Keratinocyte (primary cell): ENCODE results near the gene TTC31. TPM values are rescaled to one million over a fixed set of nuclear protein-coding genes. Genes with fewer than 3 reads are reported as not detected.

ENCODE experiments used
- DNase-seq: peaks from one replicate; pipeline ENCODE4 v3.0.0-alpha.2; 2011; ENCODE audit warnings: low read depth, missing footprints, low spot score
- FAIRE-seq: peaks from 2 replicates; lab custom pipeline; 2011; peaks lifted over from hg19 to GRCh38; lab: Jason Lieb, UNC
- H2AFZ ChIP-seq: 2 replicates; pipeline ENCODE4 v1.6.0; 2012; ENCODE audit warnings: low read length, control low read depth, inconsistent platforms; ENCODE audit not compliant: control insufficient read depth
- H3K27ac ChIP-seq: 2 replicates; pipeline ENCODE4 v1.5.1; 2011; ENCODE audit warnings: low read length; ENCODE audit not compliant: control insufficient read depth, insufficient read depth
- H3K27me3 ChIP-seq: 3 replicates; pipeline ENCODE4 v1.6.0; 2011; ENCODE audit warnings: low read length; ENCODE audit not compliant: control insufficient read depth, insufficient read depth; ENCODE audit errors: extremely low read depth
- H3K36me3 ChIP-seq, 2 experiments: 2 replicates in 1 of 2; 3 replicates in 1 of 2; pipeline ENCODE4 v1.5.1; 2011; ENCODE audit warnings: low read length in 2 of 2, mild to moderate bottlenecking in 1 of 2; ENCODE audit not compliant: control insufficient read depth in 2 of 2, insufficient read depth in 2 of 2; ENCODE audit errors: extremely low read depth in 1 of 2
- H3K4me1 ChIP-seq: 3 replicates; pipeline ENCODE4 v1.5.1; 2011; ENCODE audit warnings: low read length; ENCODE audit not compliant: control insufficient read depth, insufficient read depth; ENCODE audit errors: extremely low read depth
- H3K4me2 ChIP-seq: 3 replicates; pipeline ENCODE4 v1.6.0; 2011; ENCODE audit warnings: low read depth, low read length; ENCODE audit not compliant: control insufficient read depth, insufficient read depth; ENCODE audit errors: extremely low read depth
- H3K4me3 ChIP-seq, 3 experiments: fragments of 200-600 bp in 1 of 3; sonication (generic) in 1 of 3; 2 replicates in 2 of 3; 3 replicates in 1 of 3; pipeline ENCODE4 v1.5.1; 2011 to 2016; ENCODE audit warnings: low read length in 3 of 3, mild to moderate bottlenecking in 3 of 3, control low read depth in 2 of 3, inconsistent platforms in 1 of 3, low read depth in 1 of 3, mixed read lengths in 1 of 3, mixed run types in 1 of 3, moderate library complexity in 1 of 3; ENCODE audit not compliant: control insufficient read depth in 2 of 3, insufficient read depth in 2 of 3; ENCODE audit errors: extremely low read depth in 1 of 3
- H3K79me2 ChIP-seq: 2 replicates; pipeline ENCODE4 v1.6.0; 2012; ENCODE audit warnings: low read length; ENCODE audit not compliant: control insufficient read depth, insufficient read depth
- H3K9ac ChIP-seq: 3 replicates; pipeline ENCODE4 v1.6.0; 2011; ENCODE audit warnings: low read length; ENCODE audit not compliant: control insufficient read depth, insufficient read depth; ENCODE audit errors: extremely low read depth
- H3K9me1 ChIP-seq: 3 replicates; pipeline ENCODE4 v1.6.0; 2011; ENCODE audit warnings: low read length; ENCODE audit not compliant: control insufficient read depth, insufficient read depth; ENCODE audit errors: extremely low read depth
- H3K9me3 ChIP-seq: 2 replicates; pipeline ENCODE4 v1.5.1; 2012; ENCODE audit warnings: low read depth, low read length; ENCODE audit not compliant: control insufficient read depth
- H4K20me1 ChIP-seq: 3 replicates; pipeline ENCODE4 v1.6.0; 2011; ENCODE audit warnings: low read length; ENCODE audit not compliant: control insufficient read depth, insufficient read depth; ENCODE audit errors: extremely low read depth
- CTCF ChIP-seq, 3 experiments: IDR thresholded peaks in 1 of 3; conservative IDR thresholded peaks in 1 of 3; optimal IDR thresholded peaks in 1 of 3; 2 replicates in 2 of 3; 3 replicates in 1 of 3; pipeline versions ENCODE3 to v1.5.1; 2011; ENCODE audit warnings: low read length in 3 of 3, mild to moderate bottlenecking in 3 of 3, moderate library complexity in 2 of 3, control low read depth in 1 of 3, inconsistent platforms in 1 of 3; ENCODE audit not compliant: insufficient read depth in 2 of 3; ENCODE audit errors: extremely low read depth in 1 of 3
- EZH2 ChIP-seq: IDR thresholded peaks from one replicate; pipeline ENCODE4 v1.6.1; 2012; ENCODE audit warnings: inconsistent platforms, mild to moderate bottlenecking, low read length, moderate library complexity
- dilution Hi-C: fragments of 300-500 bp; cut with MboI; formaldehyde crosslinking; loops from one replicate; pipeline ENCODE4 v1.7.0; 2020; ENCODE audit warnings: low sequenced_read_pairs; ENCODE audit not compliant: extremely low pct_ligation_motif_present
- polyA plus RNA-seq, 5 experiments: library from polyadenylated mRNA; depleted of rRNA in 3 of 5; stranded (reverse) in 3 of 5; stranded (forward) in 1 of 5; unstranded in 1 of 5; fragments of >200 nt; gene quantifications; 1 replicate in 1 of 5; 2 replicates in 3 of 5; 3 replicates in 1 of 5; pipeline versions ENCODE4 v1.2.1 to v1.2.3, GENCODE V29; 2011 to 2012; ENCODE audit warnings: missing spikeins in 2 of 5, low read depth in 1 of 5, low replicate concordance in 1 of 5

TTC31 gene
- polyA plus RNA-seq, 1 donor (not counting 4 experiments of a cell fraction or from before 2014, with no cell fraction given): 16.8 TPM

DNA sequence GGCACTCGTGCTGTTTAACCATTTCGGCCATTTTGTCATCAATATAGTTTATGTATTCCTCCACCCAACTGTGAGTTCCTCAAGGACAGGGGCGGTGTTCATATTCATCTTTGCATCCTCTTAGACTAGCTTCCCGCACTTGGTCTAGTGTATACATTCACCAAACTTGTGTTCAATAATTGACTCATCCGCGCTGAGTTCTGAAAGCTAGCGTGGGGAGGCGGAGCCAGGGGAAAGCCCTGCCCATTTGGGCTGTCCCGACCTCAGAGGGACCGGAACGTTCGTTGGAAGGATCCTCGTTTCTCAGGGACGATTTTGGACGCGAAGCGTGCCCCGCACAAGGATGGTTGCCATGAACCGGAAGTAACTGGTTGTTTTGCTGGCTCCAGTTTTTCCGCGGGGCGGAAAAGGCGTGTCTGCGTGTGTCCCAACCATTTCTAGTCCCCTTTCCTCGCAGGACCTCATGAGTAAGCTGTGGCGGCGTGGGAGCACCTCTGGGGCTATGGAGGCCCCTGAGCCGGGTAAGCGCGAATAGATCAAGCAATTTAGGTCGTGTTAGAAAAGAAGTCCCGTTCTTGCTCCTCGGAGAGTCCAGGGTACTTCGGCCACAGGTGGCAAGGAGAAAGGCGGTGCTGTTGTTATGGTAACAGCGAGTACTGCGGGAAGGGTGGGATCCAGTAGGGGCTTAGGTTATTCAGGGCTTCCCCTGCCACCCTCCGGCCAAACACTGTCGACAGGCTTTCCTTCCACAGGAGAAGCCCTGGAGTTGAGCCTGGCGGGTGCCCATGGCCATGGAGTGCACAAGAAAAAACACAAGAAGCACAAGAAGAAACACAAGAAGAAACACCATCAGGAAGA lies 28.0 kb upstream of the TTC31 start, which contains the start of gene INO80B:
Gene INO80B (plus strand): TSS at position 434 of the 858 bp plus-strand sequence. CDS start 30 bp downstream, at position 464.
- TF ChIP-seq EZH2: no peak
- dilution Hi-C loops: no loop called here
- H2AFZ ChIP-seq: peak within 1 kb of the TSS; percentile 72
- H3K4me3 ChIP-seq: peak within 1 kb of the TSS; percentile 72 to 84 (median 79)
- no peaks in the 10 kb centered on the region for H3K27me3 ChIP-seq
- H3K9me1 ChIP-seq: no peaks in the 10 kb centered on the region
- H3K27ac ChIP-seq: peak within 1 kb of the TSS; percentile 65
- peaks cover 20% of the 10 kb centered on the region for H3K79me2 ChIP-seq
- no peaks in the 10 kb centered on the region for H4K20me1 ChIP-seq
- DNase-seq: peak; percentile 90
- H3K9me3 ChIP-seq: no peaks in the 10 kb centered on the region
- peaks cover 21% of the 10 kb centered on the region for H3K4me1 ChIP-seq
- peak within 1 kb of the TSS; percentile 79 for H3K4me2 ChIP-seq
- no peaks in the 10 kb centered on the region for H3K36me3 ChIP-seq
- peak; percentile 76 for FAIRE-seq
- peak within 1 kb of the TSS; percentile 76 for H3K9ac ChIP-seq

DNA sequence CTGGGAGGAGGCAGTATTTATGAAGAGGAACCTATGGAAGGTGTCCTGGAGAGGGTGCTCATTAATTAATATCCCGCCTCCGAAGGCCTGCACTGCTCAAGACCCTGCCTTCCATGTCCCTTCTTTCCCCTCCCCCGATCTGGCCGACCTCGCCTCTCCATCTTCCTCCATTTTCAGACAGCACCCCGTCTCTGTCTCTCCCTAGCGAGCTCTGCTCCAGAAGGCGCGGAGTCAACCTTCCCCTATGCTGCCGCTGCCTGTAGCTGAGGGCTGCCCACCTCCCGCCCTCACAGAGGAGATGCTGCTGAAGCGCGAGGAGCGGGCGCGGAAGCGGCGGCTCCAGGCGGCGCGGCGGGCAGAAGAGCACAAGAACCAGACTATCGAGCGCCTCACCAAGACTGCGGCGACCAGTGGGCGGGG lies 25.7 kb upstream of the TTC31 start:
- dilution Hi-C loops: no loop called here
- H3K9ac ChIP-seq: peak overlapping the region; percentile 95
- peak overlapping the region; percentile 58 for H2AFZ ChIP-seq

More for the DNA sequence above, 25.7 kb upstream of the TTC31 start:
- no peak for FAIRE-seq
- TF ChIP-seq EZH2 (no peak), CTCF (optimal IDR thresholded peaks at IDR 0.05 in 1 of 3, IDR thresholded peaks at IDR 0.05 in 1 of 3, conservative IDR thresholded peaks at IDR 0.05 in 1 of 3; ENCODE audit: extremely low read depth in 1 of 3, insufficient read depth in 2 of 3, low read length in 3 of 3) (no peak)
- no peak for DNase-seq
- H3K9me1 ChIP-seq: no peaks in the 10 kb centered on the region
- peaks cover 7 to 13% of the 10 kb centered on the region in 2 experiments for H3K36me3 ChIP-seq
- peak overlapping the region; percentile 79 for H3K4me2 ChIP-seq
- no peaks in the 10 kb centered on the region for H3K27me3 ChIP-seq
- H3K79me2 ChIP-seq: peaks cover 20% of the 10 kb centered on the region
- no peaks in the 10 kb centered on the region for H4K20me1 ChIP-seq
- no peaks in the 10 kb centered on the region for H3K9me3 ChIP-seq
- peaks cover 21% of the 10 kb centered on the region for H3K4me1 ChIP-seq
- peak overlapping the region; percentile 72 for H3K27ac ChIP-seq
- H3K4me3 ChIP-seq: peak overlapping the region; percentile 47 to 79 (median 73)
